OCI-M1 (cell line): ENCODE data around the gene CCNB3.

Experiments used
- DNase-seq: peaks from one replicate; lab custom pipeline; 2025; lab: John Stamatoyannopoulos, UW

CCNB3 gene

DNA sequence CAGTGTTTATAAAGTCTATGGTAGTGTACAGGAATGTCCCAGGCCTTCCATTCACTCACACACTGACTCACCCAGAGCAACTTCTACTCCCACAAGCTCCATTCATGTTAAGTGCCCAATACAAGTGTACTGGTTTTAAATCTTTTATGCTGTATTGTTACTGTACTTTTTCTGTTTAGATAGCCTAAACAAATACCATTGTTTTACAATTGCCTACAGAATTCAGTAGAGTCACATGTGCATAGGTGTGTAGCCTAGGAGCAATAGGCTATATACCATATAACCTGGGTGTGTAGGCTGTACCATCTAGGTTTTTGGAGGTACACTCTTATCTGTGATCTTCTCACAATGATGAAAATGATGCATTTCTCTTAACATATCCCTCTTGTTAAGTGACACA lies 139.4 kb downstream of the CCNB3 start:
- no peak for DNase-seq

DNA sequence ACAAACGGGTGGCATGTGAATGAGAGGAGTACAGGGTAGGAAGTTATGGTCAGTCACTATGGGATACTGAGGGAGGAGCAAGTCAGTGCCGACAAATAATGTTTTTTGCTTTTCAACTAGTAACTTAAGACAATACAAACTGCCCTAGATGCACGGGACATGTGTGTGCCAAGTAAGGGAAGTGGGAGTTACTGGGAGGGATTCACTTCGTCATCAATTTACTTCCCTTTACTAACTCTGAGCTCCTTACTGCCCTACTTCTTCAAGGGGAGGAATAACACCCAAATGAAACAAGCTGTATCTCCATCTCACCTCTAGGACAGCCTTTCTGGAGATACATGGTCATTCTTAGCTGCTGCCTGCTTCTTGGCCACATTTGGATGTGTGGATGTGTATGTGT lies 168.4 kb downstream of the CCNB3 start:
- DNase-seq = peak; percentile 59

DNA sequence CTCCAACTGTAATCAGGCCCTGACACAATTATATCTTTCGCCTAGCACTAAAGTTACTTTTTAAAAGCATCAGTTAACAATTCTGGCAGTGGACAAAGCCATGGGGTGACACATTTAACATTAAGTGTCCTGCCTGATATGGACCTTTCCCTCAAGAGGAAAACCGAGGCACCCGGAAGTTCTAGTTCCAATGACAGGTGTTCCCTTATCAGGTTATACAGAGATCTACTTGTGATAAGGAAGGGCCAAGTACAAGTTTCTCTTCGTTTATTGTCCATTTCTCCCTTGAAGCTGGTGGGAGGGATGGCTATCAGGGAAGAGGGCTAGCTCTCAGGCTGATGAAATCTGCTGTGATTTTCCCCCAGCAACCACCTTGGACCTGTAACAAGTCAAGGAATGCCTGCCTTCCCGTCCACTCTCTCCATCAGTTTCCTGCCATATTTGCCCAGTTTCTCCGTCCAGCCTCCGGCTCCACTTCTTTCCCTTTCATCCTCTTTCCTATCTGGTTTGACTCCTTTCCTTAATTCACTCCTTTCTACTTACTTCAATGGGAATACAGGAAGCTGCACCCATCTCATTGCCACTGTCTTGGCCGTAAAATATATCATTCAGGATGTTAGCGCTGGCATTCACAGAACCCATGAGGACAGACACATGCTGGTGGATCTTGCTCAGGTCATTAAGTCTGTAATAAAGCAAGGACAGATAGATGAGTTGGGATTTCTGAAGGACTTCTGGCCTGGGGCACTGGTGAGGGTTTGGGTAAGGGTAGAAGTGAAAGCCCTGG lies 171.1 kb downstream of the CCNB3 start:
- DNase-seq = no peak

DNA sequence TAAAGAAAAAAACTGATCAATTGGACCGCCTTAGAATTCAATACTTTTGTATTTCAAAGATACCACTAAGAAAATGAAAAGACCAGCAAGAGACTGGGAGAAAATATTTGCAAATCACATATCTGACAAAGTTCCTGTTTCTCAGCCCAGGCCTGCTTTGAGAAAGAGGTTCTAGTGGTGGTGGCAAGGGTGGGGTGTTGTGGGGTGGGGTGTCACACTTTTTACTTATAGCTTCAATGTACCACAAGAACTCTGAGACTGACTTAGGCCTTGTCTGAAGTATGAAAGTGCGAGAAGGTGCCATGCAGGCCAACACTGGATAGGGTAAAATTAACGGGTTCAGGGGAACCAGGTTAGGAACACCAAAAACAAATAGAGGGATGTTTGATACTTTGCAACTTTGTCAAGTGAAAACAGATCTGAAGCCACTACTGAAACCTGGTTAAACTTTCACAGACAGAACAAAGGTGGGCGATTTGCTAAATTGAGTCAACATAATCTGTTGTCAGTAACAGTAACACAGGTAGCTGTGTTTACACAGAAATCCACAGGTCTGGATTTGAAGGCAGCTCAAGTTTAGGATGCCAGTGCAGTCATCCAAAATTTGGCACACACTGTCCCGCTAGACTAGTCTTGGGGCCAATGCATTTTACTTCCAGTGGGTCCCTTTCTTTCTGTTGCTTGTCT lies 177.3 kb downstream of the CCNB3 start:
- no peak for DNase-seq

DNA sequence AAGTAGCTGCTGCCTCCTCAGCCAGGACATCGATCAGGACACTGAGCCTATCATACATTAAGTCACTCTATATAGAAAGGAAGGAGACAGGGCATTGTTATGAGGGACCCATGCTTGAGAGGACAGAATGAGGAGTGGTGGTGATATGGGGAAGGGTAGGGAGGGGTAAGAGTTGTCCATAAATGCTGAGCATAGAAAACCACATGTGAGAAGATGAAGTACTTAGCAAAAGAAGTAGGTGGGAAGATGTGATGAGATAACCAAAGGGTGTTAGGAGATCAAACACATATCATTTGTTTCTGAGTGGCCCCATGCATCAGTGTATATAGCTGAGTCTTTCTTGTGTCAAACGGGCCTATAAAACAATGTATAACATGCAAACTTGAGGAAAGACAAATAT lies 182.0 kb downstream of the CCNB3 start:
- no peak for DNase-seq

DNA sequence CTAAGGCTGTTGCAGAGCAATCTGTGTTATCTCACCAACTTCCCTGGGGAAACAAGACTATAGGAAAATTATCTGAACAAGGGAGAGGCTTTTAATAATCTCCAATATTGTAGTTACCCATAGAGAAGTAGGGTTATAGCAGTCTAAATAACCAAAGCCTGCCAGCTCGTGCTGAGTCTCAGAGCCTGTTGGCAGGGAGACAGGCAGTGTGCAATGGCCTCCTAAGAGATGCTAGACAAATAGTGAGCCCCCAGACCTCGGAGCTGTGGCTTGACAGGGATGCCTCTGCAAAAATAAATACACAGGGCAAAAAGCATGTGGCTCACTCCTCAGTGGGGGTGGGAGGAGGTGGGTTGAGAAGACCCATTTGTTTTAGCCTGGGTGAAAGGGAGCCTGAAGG lies 189.3 kb downstream of the CCNB3 start:
- no peak for DNase-seq
